ENCODE measurements around the gene TFF1. TPM values are rescaled to one million over a fixed set of nuclear protein-coding genes. Genes with fewer than 3 reads are reported as not detected.

Gene TFF1
- total RNA-seq, 1 donor from 2014 or later: 0.48 TPM

Other genes with a start within 250 kb of the TFF1 start
- gene ABCG1, start 147.4 kb downstream of the TFF1 start, total RNA-seq: 5.7 and 8.0 TPM in 2 replicates
- not detected in 2 replicates for gene TFF3, start 51.1 kb downstream of the TFF1 start, total RNA-seq
- not detected in 2 replicates for gene TFF2, start 15.5 kb downstream of the TFF1 start, total RNA-seq
- gene TMPRSS3, start 29.5 kb upstream of the TFF1 start, total RNA-seq: 81.0 and 88.1 TPM in 2 replicates
- gene UBASH3A, start 37.4 kb upstream of the TFF1 start, total RNA-seq: 86.0 and 87.4 TPM in 2 replicates
- gene RSPH1, start 129.7 kb upstream of the TFF1 start, total RNA-seq: not detected in 2 replicates
- gene SLC37A1, start 147.3 kb upstream of the TFF1 start, total RNA-seq: 21.6 and 22.3 TPM in 2 replicates